Measurements from ENCODE around the gene LEAP2. TPM values are rescaled to one million over a fixed set of nuclear protein-coding genes. Genes with fewer than 3 reads are reported as not detected.

The LEAP2 gene
- total RNA-seq, 1 experiment from 2014 or later = 0.36 TPM

DNA sequence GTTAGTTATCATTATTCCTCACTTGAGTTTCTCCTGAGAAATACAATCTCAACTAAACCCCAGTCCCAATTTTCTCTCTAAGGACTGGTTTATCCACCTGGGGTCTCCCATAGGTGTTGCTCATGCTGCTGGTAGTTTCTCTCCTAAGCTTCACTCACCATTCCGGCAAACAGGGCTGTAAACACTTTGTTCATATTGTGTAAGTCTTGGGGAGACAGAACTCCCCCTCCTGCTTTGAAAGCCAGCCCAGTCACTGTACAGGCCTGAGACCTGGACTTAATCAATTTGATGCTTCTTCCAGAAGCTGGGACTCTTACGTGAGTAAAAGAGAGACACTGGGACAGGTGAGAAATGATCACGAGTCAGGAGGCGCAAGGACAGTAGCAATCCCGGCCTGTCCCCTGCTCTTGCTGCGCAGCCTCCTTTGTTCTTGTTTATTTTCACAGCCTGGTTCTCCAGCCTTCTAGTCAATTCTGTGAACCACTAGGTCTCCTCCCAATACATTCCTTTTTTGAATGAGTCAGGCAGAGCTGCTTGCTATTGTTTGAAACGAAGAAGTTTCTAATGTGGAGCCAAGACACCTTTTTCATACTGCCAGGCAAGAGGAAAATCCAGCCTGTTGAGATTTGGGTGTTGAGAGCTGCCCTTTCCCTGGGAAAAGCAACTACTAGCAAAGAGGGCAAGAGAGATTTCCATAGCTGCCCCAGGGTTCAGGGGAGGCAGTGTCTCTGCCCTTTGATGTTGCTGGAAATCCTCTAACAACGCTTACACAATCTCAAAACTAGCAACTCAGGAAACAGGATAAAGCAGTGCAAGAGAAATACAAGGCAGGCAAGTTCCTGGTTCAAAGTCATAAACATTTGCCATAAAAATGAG, 33.8 kb upstream of the LEAP2 start:
- TF ChIP-seq EZH2phosphoT487 (IDR thresholded peaks at IDR 0.05; ENCODE audit: borderline replicate concordance, low read length) (no peak), EZH2 (IDR thresholded peaks at IDR 0.05; ENCODE audit: low read length, unreplicated experiment) (no peak)
- TF ChIP-seq, protein P1, sequence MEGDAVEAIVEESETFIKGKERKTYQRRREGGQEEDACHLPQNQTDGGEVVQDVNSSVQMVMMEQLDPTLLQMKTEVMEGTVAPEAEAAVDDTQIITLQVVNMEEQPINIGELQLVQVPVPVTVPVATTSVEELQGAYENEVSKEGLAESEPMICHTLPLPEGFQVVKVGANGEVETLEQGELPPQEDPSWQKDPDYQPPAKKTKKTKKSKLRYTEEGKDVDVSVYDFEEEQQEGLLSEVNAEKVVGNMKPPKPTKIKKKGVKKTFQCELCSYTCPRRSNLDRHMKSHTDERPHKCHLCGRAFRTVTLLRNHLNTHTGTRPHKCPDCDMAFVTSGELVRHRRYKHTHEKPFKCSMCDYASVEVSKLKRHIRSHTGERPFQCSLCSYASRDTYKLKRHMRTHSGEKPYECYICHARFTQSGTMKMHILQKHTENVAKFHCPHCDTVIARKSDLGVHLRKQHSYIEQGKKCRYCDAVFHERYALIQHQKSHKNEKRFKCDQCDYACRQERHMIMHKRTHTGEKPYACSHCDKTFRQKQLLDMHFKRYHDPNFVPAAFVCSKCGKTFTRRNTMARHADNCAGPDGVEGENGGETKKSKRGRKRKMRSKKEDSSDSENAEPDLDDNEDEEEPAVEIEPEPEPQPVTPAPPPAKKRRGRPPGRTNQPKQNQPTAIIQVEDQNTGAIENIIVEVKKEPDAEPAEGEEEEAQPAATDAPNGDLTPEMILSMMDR (conservative IDR thresholded peaks at IDR 0.05; ENCODE audit: low read depth, low read length) = no peak
- Histone ChIP-seq H3K4me1 (ENCODE audit: insufficient read depth, low read length) (peaks cover 32% of the 10 kb centered on the region), H3K36me3 (ENCODE audit: low read depth, low read length) (no peaks in the 10 kb centered on the region), H3K9me3 (ENCODE audit: low read length) (no peaks in the 10 kb centered on the region), H3K9me2 (replicated peaks; ENCODE audit: low read length) (no peaks in the 10 kb centered on the region), H4K20me1 (ENCODE audit: low read length) (no peaks in the 10 kb centered on the region), H3K4me3 (ENCODE audit: low read length) (no peak overlapping the region), H3K27me3 (ENCODE audit: low read length) (no peaks in the 10 kb centered on the region), H3K79me2 (ENCODE audit: low read length) (no peaks in the 10 kb centered on the region), H3K9ac (ENCODE audit: low read length) (no peak overlapping the region; the same call in 1 of the 2 replicates), H2AFZ (ENCODE audit: low read length) (peak overlapping the region; percentile 75), H3K4me2 (ENCODE audit: low read length) (no peak overlapping the region), H3F3A (ENCODE audit: low read length, unreplicated experiment) (no peaks in the 10 kb centered on the region), H3K27ac (ENCODE audit: low read length) (peak overlapping the region; percentile 26; the same call in 1 of the 2 replicates)
- no TSS peak for BruUV-seq (replicated peaks)
- intact Hi-C loops (cut with micrococcal nuclease) = no loop called here
- ChIA-PET POLR2A (ENCODE audit: unreplicated experiment) (no interaction called here), CTCF (no interaction called here)
- ATAC-seq = peak; percentile 40
- peak; percentile 44 for DNase-seq

DNA sequence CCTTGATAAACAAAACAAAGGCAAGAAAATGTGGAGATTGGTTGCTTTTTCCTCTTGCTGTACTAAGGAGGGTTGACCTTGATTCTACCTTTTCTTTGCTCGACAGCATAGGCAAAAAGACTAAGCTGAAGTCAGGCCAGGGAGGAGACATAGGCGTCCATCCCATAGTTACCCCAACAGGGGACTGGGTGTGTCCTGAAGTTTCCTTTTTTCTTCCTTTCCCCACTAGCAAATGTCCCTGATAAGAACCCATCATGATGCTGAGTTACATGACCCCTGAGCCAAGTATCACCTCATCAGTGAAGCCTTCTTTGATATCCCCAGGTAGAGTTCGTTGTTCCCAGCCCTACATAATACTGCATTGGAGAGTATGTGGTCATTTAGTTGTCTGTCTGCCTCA, 33.2 kb upstream of the LEAP2 start:
- ATAC-seq (no peak), DNase-seq (no peak)
- ChIA-PET CTCF (no interaction called here), POLR2A (ENCODE audit: unreplicated experiment) (no interaction called here)
- Histone ChIP-seq H3K4me1 (ENCODE audit: insufficient read depth, low read length) (peaks cover 32% of the 10 kb centered on the region), H3K4me2 (ENCODE audit: low read length) (no peak overlapping the region), H3K79me2 (ENCODE audit: low read length) (no peaks in the 10 kb centered on the region), H3K27ac (ENCODE audit: low read length) (no peak overlapping the region), H3K9me3 (ENCODE audit: low read length) (no peaks in the 10 kb centered on the region), H3K9ac (ENCODE audit: low read length) (no peak overlapping the region), H3K36me3 (ENCODE audit: low read depth, low read length) (no peaks in the 10 kb centered on the region), H4K20me1 (ENCODE audit: low read length) (no peaks in the 10 kb centered on the region), H3K9me2 (replicated peaks; ENCODE audit: low read length) (no peaks in the 10 kb centered on the region), H3K27me3 (ENCODE audit: low read length) (no peaks in the 10 kb centered on the region), H2AFZ (ENCODE audit: low read length) (peak overlapping the region; percentile 75), H3F3A (ENCODE audit: low read length, unreplicated experiment) (no peaks in the 10 kb centered on the region), H3K4me3 (ENCODE audit: low read length) (no peak overlapping the region)
- TF ChIP-seq EZH2phosphoT487 (IDR thresholded peaks at IDR 0.05; ENCODE audit: borderline replicate concordance, low read length) (no peak), EZH2 (IDR thresholded peaks at IDR 0.05; ENCODE audit: low read length, unreplicated experiment) (no peak)
- TF ChIP-seq, protein P1 (conservative IDR thresholded peaks at IDR 0.05; ENCODE audit: low read depth, low read length) = no peak
- intact Hi-C loops (cut with micrococcal nuclease) = no loop called here
- no TSS peak for BruUV-seq (replicated peaks)

DNA sequence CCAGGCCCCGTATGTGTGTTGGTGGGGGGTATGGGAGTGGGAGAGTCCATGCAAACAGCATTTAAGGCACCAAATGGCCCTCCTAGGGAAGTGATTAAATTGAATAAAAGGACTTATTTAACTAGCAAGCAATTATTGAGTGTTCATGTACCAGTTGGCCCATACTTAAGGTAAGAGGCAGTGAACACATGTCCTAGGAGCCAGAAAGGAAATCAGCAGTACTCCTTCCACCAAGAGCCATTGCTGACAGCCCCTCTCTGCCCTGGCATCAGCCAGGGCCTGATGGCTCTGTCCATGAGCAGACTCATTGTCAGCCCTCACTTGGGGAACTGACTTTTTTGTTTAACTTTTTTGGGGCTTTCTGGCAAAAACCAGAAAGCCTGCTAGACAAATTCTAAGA, 32.6 kb upstream of the LEAP2 start:
- no peak overlapping the region for H3K4me3 ChIP-seq (ENCODE audit: low read length)
- DNase-seq = no peak
- no peaks in the 10 kb centered on the region for H3K9me2 ChIP-seq (replicated peaks; ENCODE audit: low read length)
- H4K20me1 ChIP-seq (ENCODE audit: low read length) = no peaks in the 10 kb centered on the region
- intact Hi-C loops (cut with micrococcal nuclease) = no loop called here
- no peak overlapping the region for H3K4me2 ChIP-seq (ENCODE audit: low read length)
- ChIA-PET POLR2A (ENCODE audit: unreplicated experiment) (no interaction called here), CTCF (no interaction called here)
- H3K27me3 ChIP-seq (ENCODE audit: low read length) = no peaks in the 10 kb centered on the region
- ATAC-seq = no peak
- no peaks in the 10 kb centered on the region for H3F3A ChIP-seq (ENCODE audit: low read length, unreplicated experiment)
- H2AFZ ChIP-seq (ENCODE audit: low read length) = no peak overlapping the region; the same call in 1 of the 2 replicates
- H3K36me3 ChIP-seq (ENCODE audit: low read depth, low read length) = no peaks in the 10 kb centered on the region
- no TSS peak for BruUV-seq (replicated peaks)
- no peak for TF ChIP-seq EZH2phosphoT487 (IDR thresholded peaks at IDR 0.05; ENCODE audit: borderline replicate concordance, low read length)
- TF ChIP-seq EZH2 (IDR thresholded peaks at IDR 0.05; ENCODE audit: low read length, unreplicated experiment) = no peak
- TF ChIP-seq, protein P1 (conservative IDR thresholded peaks at IDR 0.05; ENCODE audit: low read depth, low read length) = no peak
- no peak overlapping the region for H3K9ac ChIP-seq (ENCODE audit: low read length)
- no peaks in the 10 kb centered on the region for H3K79me2 ChIP-seq (ENCODE audit: low read length)
- no peaks in the 10 kb centered on the region for H3K9me3 ChIP-seq (ENCODE audit: low read length)
- no peak overlapping the region for H3K27ac ChIP-seq (ENCODE audit: low read length)
- H3K4me1 ChIP-seq (ENCODE audit: insufficient read depth, low read length) = peaks cover 32% of the 10 kb centered on the region
